LNCAP (cell line): ENCODE results near the gene GGTA1.
A peak's percentile ranks its signal among the peaks of the same experiment; 100 is the strongest.

Experiments used
- TF ChIP-seq, protein P1 (sequence below): fragments of 450-650 bp; IDR thresholded peaks from 2 replicates; pipeline ENCODE4 v1.5.1; 2017; ENCODE audit warnings: mild to moderate bottlenecking

Gene GGTA1

DNA sequence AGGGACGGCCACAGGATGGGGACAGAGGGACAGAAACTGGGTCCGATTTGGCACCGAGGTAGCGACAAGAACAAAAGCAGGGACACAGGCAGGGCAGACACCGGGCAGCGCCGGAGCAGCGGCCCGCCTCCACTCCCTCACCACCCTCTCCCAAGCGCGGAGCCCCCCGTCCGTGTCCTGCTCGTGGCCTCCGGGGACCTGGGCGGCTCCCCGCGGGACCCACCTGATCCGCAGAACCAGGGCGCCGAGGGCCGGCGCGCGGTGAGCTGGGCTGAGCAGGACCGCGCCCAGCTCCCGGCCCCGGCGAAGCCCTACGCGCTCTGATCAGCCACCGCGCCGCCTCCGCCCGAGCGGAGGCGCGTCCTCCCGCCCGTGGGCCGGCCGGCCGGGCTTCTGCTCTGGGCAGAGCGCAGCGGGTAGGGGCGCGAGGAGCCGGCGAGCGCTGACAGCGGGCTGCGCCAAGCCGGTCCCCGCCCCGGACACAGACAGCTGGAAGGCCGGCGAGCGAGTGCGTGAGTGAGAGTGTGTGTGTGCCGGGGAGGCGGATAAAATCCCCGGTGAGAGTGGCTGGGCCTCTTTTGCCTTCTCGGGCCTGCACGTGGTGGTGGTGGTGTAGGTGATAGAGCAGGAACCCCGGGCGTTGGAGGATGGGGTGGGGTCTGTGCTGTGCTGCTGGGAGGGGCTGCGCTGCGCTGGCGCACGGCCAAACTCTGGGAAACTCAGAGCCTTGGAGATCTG, at the start of gene GGTA1:
Gene GGTA1 (minus strand): TSS at position 418 of the 738 bp plus-strand sequence. CDS start 31,922 bp downstream, outside the sequence.
- TF ChIP-seq, protein P1, sequence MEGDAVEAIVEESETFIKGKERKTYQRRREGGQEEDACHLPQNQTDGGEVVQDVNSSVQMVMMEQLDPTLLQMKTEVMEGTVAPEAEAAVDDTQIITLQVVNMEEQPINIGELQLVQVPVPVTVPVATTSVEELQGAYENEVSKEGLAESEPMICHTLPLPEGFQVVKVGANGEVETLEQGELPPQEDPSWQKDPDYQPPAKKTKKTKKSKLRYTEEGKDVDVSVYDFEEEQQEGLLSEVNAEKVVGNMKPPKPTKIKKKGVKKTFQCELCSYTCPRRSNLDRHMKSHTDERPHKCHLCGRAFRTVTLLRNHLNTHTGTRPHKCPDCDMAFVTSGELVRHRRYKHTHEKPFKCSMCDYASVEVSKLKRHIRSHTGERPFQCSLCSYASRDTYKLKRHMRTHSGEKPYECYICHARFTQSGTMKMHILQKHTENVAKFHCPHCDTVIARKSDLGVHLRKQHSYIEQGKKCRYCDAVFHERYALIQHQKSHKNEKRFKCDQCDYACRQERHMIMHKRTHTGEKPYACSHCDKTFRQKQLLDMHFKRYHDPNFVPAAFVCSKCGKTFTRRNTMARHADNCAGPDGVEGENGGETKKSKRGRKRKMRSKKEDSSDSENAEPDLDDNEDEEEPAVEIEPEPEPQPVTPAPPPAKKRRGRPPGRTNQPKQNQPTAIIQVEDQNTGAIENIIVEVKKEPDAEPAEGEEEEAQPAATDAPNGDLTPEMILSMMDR, result no peak

- TF ChIP-seq, protein P1, result no peak
Observed at GRCh38 chr9:121548666-121549065, 49.0 kb upstream of the GGTA1 start.

GRCh38 chr9:121545875-121546423, 46.3 kb upstream of the GGTA1 start:
- TF ChIP-seq, protein P1, result peak; percentile 93

GRCh38 chr9:121545150-121545874, 45.7 kb upstream of the GGTA1 start:
- TF ChIP-seq, protein P1, result no peak

DNA sequence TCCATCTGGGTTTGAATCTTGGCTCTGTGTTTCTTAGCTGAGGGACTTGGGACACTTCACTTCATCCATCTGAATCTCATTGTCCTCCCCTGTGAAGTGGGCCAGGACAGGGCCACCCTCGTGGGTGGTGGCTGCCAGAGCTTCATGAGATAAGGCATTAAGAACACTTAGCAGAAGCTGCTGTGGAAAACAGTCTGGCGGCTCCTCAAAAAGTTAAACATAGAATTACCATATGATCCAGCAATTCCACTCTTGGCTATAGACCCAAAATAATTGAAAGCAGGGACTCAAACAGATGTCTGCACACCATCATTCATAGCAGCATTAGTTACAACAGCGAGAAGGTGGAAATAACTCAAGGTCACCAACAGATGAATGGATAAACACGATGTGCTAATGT, 42.4 kb upstream of the GGTA1 start:
- TF ChIP-seq, protein P1, result no peak

DNA sequence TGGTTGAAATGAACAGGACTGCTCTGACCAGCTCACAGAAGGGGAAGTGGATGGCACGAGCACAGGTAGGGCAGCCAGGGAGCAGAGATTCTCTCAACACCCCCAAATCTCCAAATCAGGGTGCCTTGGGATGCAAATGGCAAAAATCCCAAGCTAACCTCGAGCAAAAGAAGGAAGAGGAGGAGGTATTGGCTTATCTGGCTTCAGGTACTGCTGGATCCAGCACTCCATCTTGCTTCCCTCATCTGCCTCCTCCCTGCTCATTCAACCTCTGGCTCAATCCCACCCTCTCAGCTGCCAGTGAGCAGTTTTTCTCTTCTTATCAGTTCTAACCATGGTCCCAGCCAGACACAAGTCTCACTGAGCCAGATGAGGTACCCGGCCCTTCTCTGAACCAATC, 41.6 kb upstream of the GGTA1 start:
- TF ChIP-seq, protein P1, result no peak

GRCh38 chr9:121538221-121538620, 38.6 kb upstream of the GGTA1 start:
- TF ChIP-seq, protein P1, result peak; percentile 27
